Endothelial cell of umbilical vein (primary cell): ENCODE data around the gene PDE6D. TPM values are rescaled to one million over a fixed set of nuclear protein-coding genes. Genes with fewer than 3 reads are reported as not detected.

Source experiments
- BruUV-seq: library from RNA; stranded (reverse); fragments of 400-500 nt; replicated peaks from 2 replicates; lab custom pipeline; 2021; lab: Mats Ljungman, UMichigan
- CTCF ChIA-PET: fragments of 300-600, 350-600 bp; sonication (Branson Sonifier 250); formaldehyde crosslinking; loops from one replicate; lab custom pipeline; 2021; ENCODE audit warnings: antibody characterized with exemption, inconsistent platforms; lab: Charles Lee
- POLR2A ChIA-PET: fragments of 300-600, 350-600 bp; sonication (Branson Sonifier 250); formaldehyde crosslinking; loops from one replicate; lab custom pipeline; 2021; ENCODE audit warnings: antibody characterized with exemption, inconsistent platforms; lab: Charles Lee
- DNase-seq: peaks from one replicate; pipeline ENCODE4 v3.0.0-alpha.2; 2011; ENCODE audit warnings: low read depth, low spot score
- FAIRE-seq: peaks from 2 replicates; lab custom pipeline; 2011; peaks lifted over from hg19 to GRCh38; lab: Jason Lieb, UNC
- H2AFZ ChIP-seq: 2 replicates; pipeline ENCODE4 v1.6.0; 2012; ENCODE audit warnings: low read depth, low read length, control low read depth, inconsistent platforms
- H3K27ac ChIP-seq: 2 replicates; pipeline ENCODE4 v1.5.1; 2011; ENCODE audit warnings: low read depth, mild to moderate bottlenecking, control low read depth, low read length, moderate library complexity; ENCODE audit not compliant: insufficient read depth
- H3K27me3 ChIP-seq, 2 experiments: 2 replicates each; pipeline versions ENCODE4 v1.6.0 to v1.6.1; 2011; ENCODE audit warnings: low read length in 2 of 2, mixed read lengths in 1 of 2; ENCODE audit not compliant: control insufficient read depth in 2 of 2, insufficient read depth in 2 of 2
- H3K36me3 ChIP-seq, 2 experiments: 2 replicates in 1 of 2; 3 replicates in 1 of 2; pipeline ENCODE4 v1.5.1; 2011; ENCODE audit warnings: low read length in 2 of 2, mild to moderate bottlenecking in 1 of 2, moderate library complexity in 1 of 2; ENCODE audit not compliant: control insufficient read depth in 2 of 2, insufficient read depth in 2 of 2; ENCODE audit errors: extremely low read depth in 1 of 2
- H3K4me1 ChIP-seq: 3 replicates; pipeline ENCODE4 v1.5.1; 2011; ENCODE audit warnings: mild to moderate bottlenecking, low read length; ENCODE audit not compliant: control insufficient read depth, insufficient read depth; ENCODE audit errors: extremely low read depth
- H3K4me2 ChIP-seq: 2 replicates; pipeline ENCODE4 v1.6.1; 2011; ENCODE audit warnings: low read length, control low read depth, mixed read lengths; ENCODE audit not compliant: insufficient read depth
- H3K4me3 ChIP-seq, 3 experiments: fragments of 200-600 bp in 1 of 3; sonication (generic), shearing (Covaris generic) in 1 of 3; replicated peaks in 1 of 3; 2 replicates each; pipeline ENCODE4 v1.5.1; 2011 to 2016; ENCODE audit warnings: control low read depth in 3 of 3, low read length in 3 of 3, mild to moderate bottlenecking in 2 of 3, inconsistent platforms in 1 of 3, low read depth in 1 of 3, moderate library complexity in 1 of 3; ENCODE audit not compliant: insufficient read depth in 1 of 3
- H3K79me2 ChIP-seq: 2 replicates; pipeline ENCODE4 v1.6.0; 2012; ENCODE audit warnings: low read length, inconsistent platforms; ENCODE audit not compliant: control insufficient read depth, insufficient read depth
- H3K9ac ChIP-seq: replicated peaks from 2 replicates; pipeline ENCODE3; 2011; ENCODE audit warnings: low read length, control low read depth; ENCODE audit not compliant: insufficient read depth; ENCODE audit errors: extremely low read depth
- H3K9me1 ChIP-seq: replicated peaks from 3 replicates; pipeline ENCODE4 v1.6.0; 2011; ENCODE audit warnings: mild to moderate bottlenecking, low read length; ENCODE audit not compliant: control insufficient read depth, insufficient read depth; ENCODE audit errors: extremely low read depth
- H3K9me3 ChIP-seq: replicated peaks from 2 replicates; pipeline ENCODE4 v1.5.1; 2012; ENCODE audit warnings: low read length, inconsistent platforms; ENCODE audit not compliant: control insufficient read depth, insufficient read depth
- H4K20me1 ChIP-seq: replicated peaks from 2 replicates; pipeline ENCODE3; 2011; ENCODE audit warnings: mild to moderate bottlenecking, low read length; ENCODE audit not compliant: control insufficient read depth, insufficient read depth; ENCODE audit errors: extremely low read depth
- EZH2 ChIP-seq: IDR thresholded peaks from 2 replicates; pipeline ENCODE4 v1.6.1; 2012; ENCODE audit warnings: borderline replicate concordance, low read depth, mild to moderate bottlenecking, moderate library complexity, low read length, inconsistent platforms; ENCODE audit not compliant: severe bottlenecking
- FOS ChIP-seq: IDR thresholded peaks from 2 replicates; pipeline ENCODE4 v1.6.1; 2011; ENCODE audit warnings: mild to moderate bottlenecking, low read length, moderate library complexity, borderline replicate concordance; ENCODE audit not compliant: insufficient read depth
- GATA2 ChIP-seq: IDR thresholded peaks from 2 replicates; pipeline ENCODE4 v1.7.0; 2011; ENCODE audit warnings: low read depth, mild to moderate bottlenecking, moderate library complexity, mixed read lengths, low read length; ENCODE audit not compliant: insufficient read length, insufficient read depth
- JUN ChIP-seq: IDR thresholded peaks from 2 replicates; pipeline ENCODE4 v1.6.1; 2011; ENCODE audit warnings: borderline replicate concordance, low read depth; ENCODE audit not compliant: insufficient read length, insufficient read depth
- MYC ChIP-seq: IDR thresholded peaks from one replicate; pipeline ENCODE4 v1.6.1; 2011; ENCODE audit warnings: mild to moderate bottlenecking, low read depth, low read length
- POLR2A ChIP-seq: IDR thresholded peaks from 2 replicates; pipeline ENCODE4 v1.6.1; 2012; ENCODE audit warnings: low read depth, mild to moderate bottlenecking, control low read depth, low read length
- POLR2AphosphoS5 ChIP-seq: IDR thresholded peaks from 2 replicates; pipeline ENCODE4 v1.6.1; 2012; ENCODE audit warnings: low read depth, mild to moderate bottlenecking, control low read depth, low read length, moderate library complexity; ENCODE audit not compliant: insufficient read depth
- dilution Hi-C: fragments of 300-500 bp; cut with MboI; formaldehyde crosslinking; loops from one replicate; pipeline ENCODE4 v1.15.0; 2019; ENCODE audit warnings: low sequenced_read_pairs; ENCODE audit not compliant: extremely low pct_ligation_motif_present
- intact Hi-C: fragments of 100-400 bp; cut with micrococcal nuclease; formaldehyde crosslinking; loops from one replicate; pipeline ENCODE4 v1.10.0; 2022
- polyA plus RNA-seq, 4 experiments: library from polyadenylated mRNA; depleted of rRNA in 3 of 4; stranded (reverse) in 3 of 4; unstranded in 1 of 4; fragments of >200 nt; gene quantifications; 2 replicates each; pipeline versions ENCODE4 v1.2.1 to v1.2.3, GENCODE V29; 2011 to 2012; ENCODE audit warnings: missing spikeins in 1 of 4
- total RNA-seq: library from RNA; stranded (reverse); gene quantifications from 2 replicates; pipeline ENCODE4 v1.2.3, GENCODE V29; 2021
- TF ChIP-seq, protein P1 (sequence below): IDR thresholded peaks from 2 replicates; pipeline ENCODE4 v1.6.1; 2011; ENCODE audit not compliant: insufficient read depth, insufficient read length
- TF ChIP-seq, protein P2 (sequence below), 2 donors: IDR thresholded peaks; 1 replicate in 1 of 2; 2 replicates in 1 of 2; pipeline ENCODE4 v1.5.1; 2011; ENCODE audit warnings: low read length in 2 of 2, mild to moderate bottlenecking in 2 of 2, moderate library complexity in 2 of 2, control low read depth in 1 of 2, inconsistent platforms in 1 of 2, low read depth in 1 of 2; ENCODE audit not compliant: insufficient read depth in 1 of 2; ENCODE audit errors: extremely low read depth in 1 of 2

Gene PDE6D
- total and polyA plus RNA-seq, 2 donors (not counting 3 experiments of a cell fraction or from before 2014, with no cell fraction given) = 23.8 to 36.8 TPM

GRCh38 chr2:231810905-231811304 lies 29.8 kb upstream of the PDE6D start:
- Histone ChIP-seq H3K4me3 (no peak overlapping the region), H3K9me3 (no peaks in the 10 kb centered on the region), H3K9me1 (no peaks in the 10 kb centered on the region), H3K27ac (no peak overlapping the region), H3K27me3 (no peaks in the 10 kb centered on the region), H3K79me2 (no peaks in the 10 kb centered on the region), H3K4me1 (no peaks in the 10 kb centered on the region), H4K20me1 (no peaks in the 10 kb centered on the region), H3K9ac (no peak overlapping the region), H2AFZ (no peak overlapping the region), H3K36me3 (peaks cover 3 to 22% of the 10 kb centered on the region in 2 experiments), H3K4me2 (no peak overlapping the region)
- ChIA-PET CTCF (interaction anchor here (2.0 kb wide), 1 partner anchor 10 kb away, joined by 11 read pairs; no protein-coding TSS in a partner anchor), POLR2A (no interaction called here)
- intact Hi-C loops (no loop called here), dilution Hi-C loops (no loop called here)
- BruUV-seq = no TSS peak
- no peak for FAIRE-seq
- no peak for DNase-seq
- no peak for TF ChIP-seq POLR2AphosphoS5
- no peak for TF ChIP-seq POLR2A
- TF ChIP-seq MYC = no peak

GRCh38 chr2:231807020-231807419 lies 25.9 kb upstream of the PDE6D start:
- H4K20me1 ChIP-seq = no peaks in the 10 kb centered on the region
- TF ChIP-seq EZH2 (no peak), POLR2AphosphoS5 (no peak), POLR2A (no peak), GATA2 (no peak), FOS (no peak), MYC (no peak), JUN (no peak)
- TF ChIP-seq, protein P1, sequence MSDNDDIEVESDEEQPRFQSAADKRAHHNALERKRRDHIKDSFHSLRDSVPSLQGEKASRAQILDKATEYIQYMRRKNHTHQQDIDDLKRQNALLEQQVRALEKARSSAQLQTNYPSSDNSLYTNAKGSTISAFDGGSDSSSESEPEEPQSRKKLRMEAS = no peak
- TF ChIP-seq, protein P2, sequence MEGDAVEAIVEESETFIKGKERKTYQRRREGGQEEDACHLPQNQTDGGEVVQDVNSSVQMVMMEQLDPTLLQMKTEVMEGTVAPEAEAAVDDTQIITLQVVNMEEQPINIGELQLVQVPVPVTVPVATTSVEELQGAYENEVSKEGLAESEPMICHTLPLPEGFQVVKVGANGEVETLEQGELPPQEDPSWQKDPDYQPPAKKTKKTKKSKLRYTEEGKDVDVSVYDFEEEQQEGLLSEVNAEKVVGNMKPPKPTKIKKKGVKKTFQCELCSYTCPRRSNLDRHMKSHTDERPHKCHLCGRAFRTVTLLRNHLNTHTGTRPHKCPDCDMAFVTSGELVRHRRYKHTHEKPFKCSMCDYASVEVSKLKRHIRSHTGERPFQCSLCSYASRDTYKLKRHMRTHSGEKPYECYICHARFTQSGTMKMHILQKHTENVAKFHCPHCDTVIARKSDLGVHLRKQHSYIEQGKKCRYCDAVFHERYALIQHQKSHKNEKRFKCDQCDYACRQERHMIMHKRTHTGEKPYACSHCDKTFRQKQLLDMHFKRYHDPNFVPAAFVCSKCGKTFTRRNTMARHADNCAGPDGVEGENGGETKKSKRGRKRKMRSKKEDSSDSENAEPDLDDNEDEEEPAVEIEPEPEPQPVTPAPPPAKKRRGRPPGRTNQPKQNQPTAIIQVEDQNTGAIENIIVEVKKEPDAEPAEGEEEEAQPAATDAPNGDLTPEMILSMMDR (IDR thresholded peaks at IDR 0.05; ENCODE audit: extremely low read depth in 1 of 2, insufficient read depth in 1 of 2, low read depth in 1 of 2, low read length in 2 of 2) = no peak
- ChIA-PET CTCF (interaction anchor here (1.0 kb wide), 1 partner anchor 12 kb away, joined by 3 read pairs; no protein-coding TSS in a partner anchor), POLR2A (no interaction called here)
- no peak overlapping the region for H3K4me3 ChIP-seq
- dilution Hi-C loops (no loop called here), intact Hi-C loops (no loop called here)
- H3K4me1 ChIP-seq = no peaks in the 10 kb centered on the region
- DNase-seq = no peak
- BruUV-seq = no TSS peak
- H2AFZ ChIP-seq = no peak overlapping the region
- H3K27ac ChIP-seq = no peak overlapping the region
- no peaks in the 10 kb centered on the region for H3K9me3 ChIP-seq
- H3K9ac ChIP-seq = no peak overlapping the region
- no peak overlapping the region for H3K4me2 ChIP-seq
- H3K36me3 ChIP-seq = peaks cover 4 to 24% of the 10 kb centered on the region in 2 experiments
- FAIRE-seq = no peak
- H3K27me3 ChIP-seq = no peaks in the 10 kb centered on the region
- no peaks in the 10 kb centered on the region for H3K9me1 ChIP-seq
- H3K79me2 ChIP-seq = peaks cover 2% of the 10 kb centered on the region
